Stimulated activated CD8-positive, alpha-beta memory T cell treated with anti-CD3 and anti-CD28 coated beads, Interleukin-7, amount 100 ng/mL, for 4 hours (primary cell): ENCODE results near the gene PCP2.

ENCODE experiments used
- DNase-seq, 2 donors: peaks; one replicate each; pipeline ENCODE4 v3.0.0-alpha.2; 2020; ENCODE audit warnings: low read depth in 2 of 2

PCP2 gene

GRCh38 chr19:7618771-7619510, 14.6 kb downstream of the PCP2 start:
- DNase-seq = no peak

- DNase-seq = no peak
Observed at GRCh38 chr19:7618348-7618747, 15.2 kb downstream of the PCP2 start.

DNA sequence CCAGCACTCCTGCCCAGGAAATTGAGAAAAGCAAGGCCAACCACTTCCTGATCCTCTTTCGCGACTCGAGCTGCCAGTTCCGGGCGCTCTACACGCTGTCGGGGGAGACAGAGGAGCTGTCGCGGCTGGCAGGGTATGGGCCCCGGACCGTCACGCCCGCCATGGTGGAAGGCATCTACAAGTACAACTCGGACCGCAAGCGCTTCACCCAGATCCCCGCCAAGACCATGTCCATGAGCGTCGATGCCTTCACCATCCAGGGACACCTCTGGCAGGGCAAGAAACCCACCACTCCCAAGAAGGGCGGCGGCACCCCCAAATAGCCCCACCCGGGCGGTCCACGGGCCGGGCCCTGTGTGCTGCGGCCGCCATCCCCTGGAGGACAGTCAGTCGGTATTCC, 15.8 kb downstream of the PCP2 start:
- DNase-seq = no peak

DNA sequence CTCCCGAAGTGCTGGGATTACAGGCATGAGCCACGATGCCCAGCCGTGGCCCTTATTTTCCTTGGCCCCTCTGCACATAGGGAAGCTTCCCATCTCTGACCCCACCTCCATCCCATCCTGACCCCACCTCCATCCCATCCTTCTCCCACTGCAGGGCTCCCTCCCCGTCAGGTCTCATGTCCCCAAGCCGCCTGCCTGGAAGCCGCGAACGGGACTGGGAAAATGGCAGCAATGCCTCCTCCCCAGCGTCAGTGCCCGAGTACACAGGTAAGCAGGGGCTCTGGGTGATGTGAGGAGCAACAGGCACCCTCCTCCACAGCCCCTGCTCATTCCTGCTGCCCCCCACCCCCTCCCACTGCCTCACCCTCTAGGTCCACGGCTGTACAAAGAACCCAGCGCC, 16.3 kb downstream of the PCP2 start:
- no peak for DNase-seq

GRCh38 chr19:7614859-7615741, 18.4 kb downstream of the PCP2 start:
- DNase-seq = no peak

- DNase-seq = no peak
Observed at GRCh38 chr19:7612282-7613274, 20.9 kb downstream of the PCP2 start.

GRCh38 chr19:7611541-7612279, 21.8 kb downstream of the PCP2 start:
- DNase-seq = no peak

GRCh38 chr19:7610491-7611240, 22.9 kb downstream of the PCP2 start:
- DNase-seq = no peak

DNA sequence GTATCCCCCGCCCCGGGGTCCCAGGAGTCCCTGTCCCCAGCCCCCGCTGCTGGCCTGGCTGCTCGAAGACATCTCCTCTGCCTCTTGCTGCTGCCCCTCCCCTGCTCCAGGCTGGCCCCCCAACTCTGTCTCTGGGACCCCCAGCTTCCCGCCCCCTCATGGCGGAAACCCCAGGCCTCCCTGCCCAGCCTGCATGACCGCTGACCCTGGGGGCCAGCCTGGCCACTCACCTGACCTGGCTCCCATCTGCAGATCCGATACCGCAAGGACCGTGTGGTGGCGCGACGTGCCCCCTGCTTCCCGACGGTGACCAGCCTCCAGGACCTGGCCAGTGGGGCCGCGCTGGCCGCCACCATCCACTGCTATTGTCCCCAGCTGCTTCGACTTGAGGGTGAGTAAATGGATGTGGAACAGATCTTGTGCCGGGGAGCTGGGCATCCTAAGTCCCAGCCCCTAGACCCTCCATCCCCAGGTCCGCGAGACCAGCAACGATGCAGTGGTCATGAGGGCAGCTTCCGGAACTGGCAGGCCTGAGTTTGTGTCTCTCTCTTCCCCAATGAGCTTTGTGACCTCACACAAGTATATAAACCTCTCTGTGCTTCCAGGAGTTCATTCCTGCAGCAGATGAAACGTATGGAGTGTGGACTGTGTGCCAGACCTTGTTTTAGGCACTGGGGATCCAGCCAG, 25.5 kb downstream of the PCP2 start:
- DNase-seq = no peak

DNA sequence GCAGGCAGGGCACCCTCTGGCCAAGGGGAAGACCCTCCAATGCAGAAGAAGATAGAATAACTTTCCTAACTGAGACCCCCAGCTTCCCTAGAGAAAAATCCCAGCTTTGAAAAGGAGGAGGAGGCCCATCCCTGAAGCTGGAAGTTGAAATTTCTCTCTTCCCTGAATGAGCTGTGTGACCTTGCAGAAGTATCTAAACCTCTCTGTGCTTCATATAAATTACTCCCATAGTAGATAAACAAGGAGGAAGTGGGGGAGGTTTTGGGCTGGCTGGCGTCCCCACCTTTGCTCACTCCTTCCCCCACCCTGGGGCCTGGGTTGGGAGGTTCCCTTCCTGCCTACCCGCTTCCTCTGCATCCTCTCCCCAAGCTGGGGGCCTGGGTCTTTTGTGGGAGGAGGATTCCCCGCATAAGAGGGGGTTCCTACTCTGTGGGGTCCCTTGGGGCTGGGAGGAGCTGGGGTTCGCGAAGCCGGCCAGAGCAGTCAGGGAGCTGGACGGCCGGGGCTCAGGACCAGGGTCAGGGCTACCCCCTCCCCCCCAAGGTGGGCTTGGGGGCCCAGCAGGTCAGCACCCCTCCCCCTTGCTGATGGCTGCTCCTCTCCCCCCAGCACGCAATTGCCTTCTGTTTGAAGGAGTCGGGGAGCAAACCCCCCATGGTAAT, 26.2 kb downstream of the PCP2 start:
- no peak for DNase-seq

GRCh38 chr19:7606289-7606688, 27.2 kb downstream of the PCP2 start:
- DNase-seq = no peak

- DNase-seq = no peak
Observed at GRCh38 chr19:7605490-7606222, 27.9 kb downstream of the PCP2 start.

DNA sequence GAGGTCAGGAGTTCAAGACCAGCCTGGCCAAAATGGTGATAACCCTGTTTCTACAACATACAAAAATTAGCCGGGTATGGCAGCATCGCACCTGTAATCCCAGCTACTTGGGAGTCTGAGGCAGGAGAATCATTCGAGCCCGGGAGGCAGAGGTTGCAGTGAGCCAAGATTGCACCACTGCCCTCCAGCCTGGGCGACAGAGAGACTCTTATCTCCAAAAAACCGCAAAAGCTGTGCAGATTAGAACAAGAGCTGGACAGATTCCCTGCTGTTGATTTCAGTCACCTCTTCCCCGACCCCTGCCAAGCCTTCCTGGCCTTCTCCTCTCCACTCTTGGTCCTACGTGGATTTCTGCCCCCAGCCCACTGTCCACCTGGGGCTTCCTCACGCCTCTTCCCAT, 29.6 kb downstream of the PCP2 start:
- DNase-seq = no peak

DNA sequence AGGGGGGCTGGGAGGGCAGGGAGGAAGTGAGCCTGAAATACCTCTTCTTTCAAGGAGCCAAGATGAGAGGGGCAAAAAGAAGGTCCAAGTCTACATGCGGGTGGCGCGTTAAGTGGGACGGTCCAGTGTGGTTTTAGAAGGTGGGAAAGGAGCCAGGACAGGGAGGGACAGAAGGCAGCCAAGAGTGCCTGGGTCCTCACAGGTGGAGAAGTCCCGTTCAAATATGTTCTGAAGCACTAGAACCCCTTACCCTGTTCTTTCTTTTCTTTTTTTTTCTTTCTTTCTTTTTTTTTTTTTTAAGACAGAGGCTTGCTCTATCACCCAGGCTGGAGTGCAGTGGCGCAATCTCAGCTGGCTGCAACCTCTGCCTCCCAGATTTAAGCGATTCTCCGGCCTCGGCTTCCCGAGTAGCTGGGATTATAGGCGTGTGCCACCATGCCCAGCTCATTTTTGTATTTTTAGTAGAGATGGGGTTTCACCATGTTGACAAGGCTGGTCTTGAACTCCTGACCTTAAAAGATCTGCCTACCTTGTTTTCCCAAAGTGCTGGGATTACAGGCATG, 30.5 kb downstream of the PCP2 start:
- no peak for DNase-seq

- DNase-seq = no peak
Observed at GRCh38 chr19:7602240-7602934, 31.1 kb downstream of the PCP2 start.

DNA sequence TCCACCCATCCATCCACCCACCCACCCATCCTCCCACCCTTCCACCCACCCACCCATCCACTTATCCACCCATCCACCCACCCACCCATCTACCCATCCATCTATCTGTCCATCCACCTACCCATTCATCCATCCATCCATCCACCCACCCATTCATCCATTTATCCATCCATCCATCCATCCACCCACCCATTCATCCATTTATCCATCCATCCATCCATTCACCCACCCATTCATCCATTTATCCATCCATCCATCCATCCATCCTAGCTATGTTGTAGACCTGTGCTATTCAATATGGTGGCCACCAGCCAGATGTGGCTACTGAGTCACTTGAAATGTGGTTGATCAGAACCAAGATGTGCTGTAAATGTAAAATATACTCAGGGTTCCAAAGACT, 32.8 kb downstream of the PCP2 start:
- no peak for DNase-seq

DNA sequence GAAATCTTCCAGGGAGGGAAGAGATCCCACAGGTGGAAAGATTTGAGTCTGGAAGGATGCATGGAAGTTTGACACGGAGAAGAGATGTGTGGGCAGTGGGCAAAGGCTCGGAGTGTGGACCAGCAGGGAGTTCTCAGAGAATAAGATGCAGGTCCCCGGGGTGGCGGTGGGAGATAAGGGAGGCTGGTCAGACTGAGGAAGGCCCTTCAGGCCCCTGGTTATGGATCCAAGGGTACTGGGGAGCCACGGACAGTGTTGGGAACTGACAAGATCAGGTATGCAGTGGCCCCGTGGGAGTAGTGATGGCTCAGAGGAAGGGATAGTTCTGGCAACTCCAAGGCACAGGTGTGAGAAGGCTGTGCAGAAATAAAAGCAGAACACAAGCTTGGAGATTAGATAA, 35.3 kb downstream of the PCP2 start:
- DNase-seq = no peak

- no peak for DNase-seq
Observed at GRCh38 chr19:7597689-7598088, 35.8 kb downstream of the PCP2 start.
